HL-60/S4 treated with retinoic acid at 250 ng/mL for 4 days and 3 days (cell line): ENCODE measurements around the gene BST1.

Experiments
- in situ Hi-C: fragments of 300-500 bp; cut with MboI; formaldehyde crosslinking; loops from 2 replicates; pipeline ENCODE4 v1.7.0; 2022; ENCODE audit warnings: low sequenced_read_pairs

BST1 gene

GRCh38 chr4:15675356-15675755 is 27.5 kb upstream of the BST1 start:
- in situ Hi-C loops: no loop called here

- in situ Hi-C loops: no loop called here
Measured at GRCh38 chr4:15676039-15676438, 26.8 kb upstream of the BST1 start.

GRCh38 chr4:15676899-15677298 is 26.0 kb upstream of the BST1 start:
- in situ Hi-C loops: no loop called here

GRCh38 chr4:15677507-15677988 is 25.3 kb upstream of the BST1 start:
- in situ Hi-C loops: no loop called here

GRCh38 chr4:15681067-15681371 is 21.8 kb upstream of the BST1 start:
- in situ Hi-C loops: no loop called here

GRCh38 chr4:15681372-15682241 is 21.3 kb upstream of the BST1 start, which contains the start of gene FAM200B:
Gene FAM200B, plus strand, starts transcription at chr4:15681827. Its CDS starts 5,151 bp downstream, at chr4:15686978.
- in situ Hi-C loops: no loop called here

GRCh38 chr4:15682242-15683142 is 20.4 kb upstream of the BST1 start:
- in situ Hi-C loops: no loop called here

GRCh38 chr4:15683143-15683495 is 19.7 kb upstream of the BST1 start:
- in situ Hi-C loops: no loop called here

GRCh38 chr4:15684498-15684897 is 18.4 kb upstream of the BST1 start:
- in situ Hi-C loops: no loop called here

GRCh38 chr4:15688051-15688450 is 14.8 kb upstream of the BST1 start:
- in situ Hi-C loops: no loop called here

GRCh38 chr4:15689540-15689939 is 13.3 kb upstream of the BST1 start:
- in situ Hi-C loops: no loop called here

- in situ Hi-C loops: no loop called here
Measured at GRCh38 chr4:15690020-15690809, 12.7 kb upstream of the BST1 start.

- in situ Hi-C loops: no loop called here
Measured at GRCh38 chr4:15691346-15692135, 11.3 kb upstream of the BST1 start.

- in situ Hi-C loops: no loop called here
Measured at GRCh38 chr4:15692602-15693001, 10.3 kb upstream of the BST1 start.

- in situ Hi-C loops: no loop called here
Measured at GRCh38 chr4:15694431-15694830, 8.4 kb upstream of the BST1 start.

GRCh38 chr4:15695240-15695699 is 7.6 kb upstream of the BST1 start:
- in situ Hi-C loops: no loop called here

GRCh38 chr4:15695729-15696128 is 7.1 kb upstream of the BST1 start:
- in situ Hi-C loops: no loop called here

- in situ Hi-C loops: no loop called here
Measured at GRCh38 chr4:15696866-15697265, 6.0 kb upstream of the BST1 start.

GRCh38 chr4:15703439-15703838 is 574 bp downstream of the BST1 start:
- in situ Hi-C loops: no loop called here

GRCh38 chr4:15704129-15704528 is 1.3 kb downstream of the BST1 start:
- in situ Hi-C loops: no loop called here
